OCI-M1 (cell line): ENCODE data around the gene SH3D19.
"Not testable (repeated sequence)": the region's sequence is repeated elsewhere in the genome, so short reads cannot be mapped to it uniquely, and the experiment has no call there.

Experiments used
- DNase-seq: peaks from one replicate; lab custom pipeline; 2025; lab: John Stamatoyannopoulos, UW

The SH3D19 gene

GRCh38 chr4:151095142-151095541 is 230.3 kb downstream of the SH3D19 start:
- no peak for DNase-seq

GRCh38 chr4:151094290-151094751 is 231.1 kb downstream of the SH3D19 start:
- DNase-seq = no peak

DNA sequence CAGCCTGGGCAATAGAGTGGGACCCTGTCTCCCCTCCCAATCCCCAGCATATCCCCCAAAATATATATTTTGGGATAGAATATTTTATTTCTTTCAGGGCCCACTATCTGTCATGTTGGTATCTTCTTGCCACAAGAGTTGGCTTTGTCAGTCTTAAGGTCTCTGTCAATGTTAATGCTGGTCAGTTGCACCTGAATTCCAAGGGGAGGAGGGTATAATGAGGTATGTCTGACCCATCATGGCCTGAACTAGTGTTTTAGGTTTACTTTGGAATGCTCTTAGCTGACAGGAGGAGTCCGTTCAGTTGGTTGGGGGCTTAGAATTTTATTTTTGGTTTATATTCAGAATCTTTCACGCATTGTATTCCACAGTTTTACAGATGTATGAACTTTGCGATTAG is 232.2 kb downstream of the SH3D19 start:
- no peak for DNase-seq

DNA sequence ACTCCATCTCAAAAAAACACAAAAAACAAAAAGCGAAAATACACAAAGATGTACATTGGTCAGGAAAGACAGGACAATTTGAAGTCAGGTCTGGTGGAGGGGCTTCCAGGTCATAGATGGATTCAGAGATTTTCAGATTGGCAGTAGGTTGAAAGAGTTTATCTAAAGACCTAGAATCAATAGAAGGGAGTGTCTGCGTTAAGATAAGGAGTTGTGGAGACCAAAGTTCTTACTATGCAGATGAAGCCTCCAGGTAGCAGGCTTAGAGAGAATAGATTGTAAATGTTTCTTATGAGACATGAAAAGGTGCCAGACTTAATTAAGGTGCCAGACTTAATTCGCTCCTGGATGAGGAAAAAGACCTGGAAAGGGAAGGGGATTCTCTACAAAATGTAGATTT is 232.9 kb downstream of the SH3D19 start:
- DNase-seq = no peak

- DNase-seq = no peak
Measured at GRCh38 chr4:151091047-151091446, 234.4 kb downstream of the SH3D19 start.

DNA sequence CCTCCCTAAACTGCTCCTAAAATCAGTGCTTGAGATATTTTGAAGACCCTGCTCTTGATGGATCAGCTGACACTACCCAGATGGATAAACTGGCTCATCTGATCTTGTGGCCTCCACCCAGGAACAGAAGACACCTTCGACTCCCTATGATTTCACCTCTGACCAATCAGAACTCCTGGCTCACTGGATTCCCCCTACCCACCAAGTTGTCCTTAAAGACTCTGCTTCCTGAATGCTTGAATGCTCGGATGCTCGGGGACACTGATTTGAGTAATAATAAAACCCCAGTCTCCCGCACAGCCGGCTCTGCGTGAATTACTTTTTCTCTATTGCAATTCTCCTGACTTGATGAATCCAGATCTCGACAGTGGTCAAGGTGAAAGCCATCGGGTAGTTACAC is 237.9 kb downstream of the SH3D19 start:
- DNase-seq = no peak

DNA sequence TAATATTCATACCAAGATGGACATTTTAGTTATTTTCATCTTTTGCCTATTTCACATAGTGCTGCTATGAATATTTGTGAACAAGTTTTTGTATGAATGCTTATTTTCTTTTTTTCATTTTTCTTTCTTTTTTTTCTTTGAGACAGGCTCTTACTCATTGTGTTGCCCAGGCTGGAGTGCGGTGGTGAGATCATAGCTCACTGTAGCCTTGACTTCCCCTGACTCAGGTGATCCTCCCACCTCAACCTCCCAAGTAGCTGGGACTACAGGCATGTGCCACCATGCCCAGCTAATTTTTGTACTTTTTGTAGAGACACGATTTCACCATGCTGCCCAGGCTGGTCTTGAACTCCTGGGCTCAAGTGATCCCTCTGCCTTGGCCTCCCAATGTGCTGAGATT is 247.4 kb downstream of the SH3D19 start:
- DNase-seq = not testable (repeated sequence)

DNA sequence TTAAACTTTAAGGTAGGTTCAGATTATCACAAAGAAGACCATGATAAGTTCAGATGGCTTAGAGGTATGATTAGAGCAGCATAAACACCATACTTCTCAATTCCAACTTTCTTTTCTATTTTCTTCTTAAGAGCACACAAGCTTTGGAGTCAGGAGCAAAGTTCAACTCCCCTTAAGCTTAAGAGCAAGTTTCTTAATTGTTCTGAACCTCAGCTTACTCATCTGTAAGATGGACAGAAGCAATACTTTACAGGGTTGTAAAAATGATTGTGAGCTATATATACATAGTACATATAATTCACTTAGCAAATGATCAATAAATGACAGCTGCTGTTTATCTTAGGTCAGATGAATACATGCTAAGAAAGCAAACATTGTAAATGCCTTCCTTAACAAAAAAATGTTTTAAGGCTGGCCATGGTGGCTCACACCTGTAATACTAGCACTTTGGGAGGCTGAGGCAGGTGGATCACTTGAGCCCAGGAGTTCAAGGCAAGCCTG is 250.9 kb downstream of the SH3D19 start:
- DNase-seq = no peak
